Activated gamma-delta T cell treated with Interleukin-2 at 50 U/mL for 16 hours (primary cell): ENCODE measurements around the gene C10orf143.
"Not testable (repeated sequence)": the region's sequence is repeated elsewhere in the genome, so short reads cannot be mapped to it uniquely, and the experiment has no call there.

Source experiments
- DNase-seq: peaks from one replicate; pipeline ENCODE4 v3.0.0-alpha.2; 2020

C10orf143 gene

GRCh38 chr10:130027716-130028464, 82.7 kb downstream of the C10orf143 start:
- DNase-seq = no peak

DNA sequence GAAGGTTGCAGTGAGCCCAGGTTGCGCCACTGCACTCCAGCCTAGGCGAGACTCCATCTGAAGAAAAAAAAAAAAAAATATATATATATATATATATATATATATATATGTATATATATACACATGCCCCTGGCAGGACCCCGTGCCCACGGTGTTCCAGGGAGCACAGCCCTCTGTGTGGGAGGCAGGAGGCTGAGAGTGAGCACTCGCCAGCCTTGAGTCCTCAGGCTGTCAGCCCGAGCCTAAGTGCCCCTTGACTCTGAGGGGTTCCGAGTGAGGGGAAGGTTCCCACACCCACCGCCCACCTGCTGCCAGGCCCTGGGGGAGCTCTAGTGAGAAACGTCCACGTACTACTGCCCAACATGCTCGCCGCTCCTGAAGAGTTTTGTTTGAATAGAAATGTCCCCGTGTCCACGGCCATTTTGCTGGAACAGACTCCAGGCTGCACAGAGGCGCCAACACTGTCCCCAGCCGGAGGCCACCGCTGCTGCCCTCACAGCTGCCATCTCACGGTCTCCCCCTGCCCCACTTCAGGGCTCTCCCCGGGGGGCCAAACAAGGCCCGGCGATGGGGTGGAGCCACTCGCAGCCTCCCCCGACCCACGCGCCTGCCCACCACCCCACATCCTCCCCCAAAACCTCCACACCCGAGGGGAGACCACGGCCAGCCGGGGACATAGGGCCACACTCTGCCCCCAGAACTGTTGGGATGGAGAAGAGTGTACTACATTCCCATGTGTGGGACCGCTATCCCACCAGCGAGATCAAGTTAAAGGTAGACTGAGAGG, 83.8 kb downstream of the C10orf143 start:
- no peak for DNase-seq

- DNase-seq = no peak
These were observed 84.7 kb downstream of the C10orf143 start for GRCh38 chr10:130025811-130026485.

- no peak for DNase-seq
These were observed 85.3 kb downstream of the C10orf143 start for GRCh38 chr10:130025326-130025725.

DNA sequence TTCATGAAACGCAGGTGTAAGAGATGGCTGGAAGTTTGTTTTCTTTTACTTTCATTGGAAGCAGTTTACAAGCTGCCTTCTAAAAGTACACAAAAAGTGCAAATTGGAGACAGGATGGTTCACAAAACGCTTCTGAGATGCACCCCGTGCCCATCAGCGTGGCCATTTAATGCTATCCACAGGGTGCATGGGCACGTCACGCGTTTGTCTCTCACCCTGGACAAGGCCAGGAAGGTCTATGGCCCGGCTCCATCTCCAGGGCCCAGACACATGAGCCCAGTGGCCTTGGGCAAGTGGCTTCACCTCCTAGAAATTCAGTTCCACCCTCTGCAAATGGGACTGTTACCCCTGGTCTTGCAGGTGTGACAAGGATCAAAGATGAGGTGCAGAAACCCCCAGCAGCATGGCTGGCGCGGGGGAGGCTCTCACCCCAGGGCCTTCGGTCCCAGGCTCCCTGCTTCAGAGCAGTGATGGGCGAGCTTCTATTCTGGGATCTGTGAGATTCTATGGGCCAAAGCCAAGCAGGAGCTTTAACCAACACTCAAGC, 85.8 kb downstream of the C10orf143 start:
- no peak for DNase-seq

GRCh38 chr10:130024326-130024725, 86.3 kb downstream of the C10orf143 start:
- DNase-seq = not testable (repeated sequence)

DNA sequence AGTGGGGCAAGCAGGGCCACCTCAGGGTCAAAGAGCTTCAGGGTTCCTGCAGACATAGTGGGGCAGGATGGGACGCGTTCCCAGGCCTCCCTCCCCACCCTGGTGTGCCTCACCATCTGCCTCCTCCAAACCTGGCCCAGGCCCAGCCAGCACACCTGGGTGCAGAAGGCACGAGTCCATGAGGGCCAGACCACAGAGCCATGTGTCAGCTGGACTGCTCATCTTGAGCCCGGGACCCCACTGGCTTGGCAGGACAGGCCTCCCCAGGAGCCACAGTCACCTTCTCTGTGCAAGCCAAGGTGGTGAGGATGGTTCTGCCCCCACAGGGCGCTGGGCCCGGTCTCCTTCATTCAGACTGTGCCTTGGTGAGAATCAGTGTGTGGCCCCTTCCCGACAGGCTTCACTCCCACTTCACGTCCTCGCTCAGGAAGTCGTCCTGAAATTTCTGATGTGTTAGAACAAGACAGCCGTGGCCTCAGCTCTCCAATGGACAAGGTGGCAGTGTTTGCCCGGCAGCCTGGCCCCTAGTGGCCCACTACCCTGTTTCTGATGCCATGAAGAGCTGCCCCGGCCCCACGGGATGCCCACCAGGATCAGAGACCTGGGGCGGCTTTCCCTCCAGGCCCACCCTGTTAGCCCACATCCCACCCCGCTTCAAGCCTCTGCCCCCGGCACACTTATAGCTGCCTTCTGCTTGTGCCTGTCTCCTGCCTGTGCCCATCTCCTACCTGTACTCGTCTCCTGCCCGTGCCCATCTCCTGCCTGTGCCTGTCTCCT, 87.0 kb downstream of the C10orf143 start:
- no peak for DNase-seq

DNA sequence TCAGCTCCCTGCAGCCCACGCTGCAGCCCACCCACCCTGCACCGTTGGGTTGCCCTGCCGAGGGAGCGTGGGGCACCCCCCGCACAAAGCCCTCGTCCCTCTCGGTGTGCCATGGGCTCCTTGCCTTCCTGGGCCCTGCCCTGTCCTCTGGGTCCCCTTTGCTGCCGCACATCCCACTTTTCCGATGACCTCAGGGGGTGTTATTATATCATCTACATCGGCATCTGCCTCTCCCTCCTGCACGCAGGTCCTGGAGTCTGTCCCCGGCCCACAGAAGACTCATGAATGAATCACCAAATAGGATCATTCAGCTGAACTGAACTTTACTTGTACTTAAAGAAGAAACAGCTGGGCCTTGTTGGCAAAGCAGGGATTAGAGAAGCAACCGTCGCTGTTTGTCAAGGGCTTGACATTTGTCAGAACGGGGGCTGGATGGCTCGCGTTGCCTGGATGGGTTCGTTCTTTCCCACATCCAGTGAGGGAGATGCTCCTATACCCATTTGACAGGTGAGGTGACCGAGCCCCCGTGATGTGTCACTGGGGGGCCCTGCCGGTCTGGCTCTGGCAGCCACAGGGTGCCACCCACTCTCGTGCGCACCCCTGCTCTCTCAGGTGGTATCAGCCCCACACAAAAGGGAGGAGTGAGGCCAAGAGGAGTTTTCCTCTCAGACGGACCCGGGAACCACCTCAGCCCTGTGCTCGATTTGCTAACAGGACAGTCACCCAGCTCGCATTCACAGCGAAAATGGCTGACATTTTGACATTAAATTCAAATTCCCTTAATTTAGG, 87.9 kb downstream of the C10orf143 start:
- no peak for DNase-seq

- DNase-seq = no peak
These were observed 88.5 kb downstream of the C10orf143 start for GRCh38 chr10:130022086-130022485.

GRCh38 chr10:130021383-130021950, 89.2 kb downstream of the C10orf143 start:
- DNase-seq = no peak

- no peak for DNase-seq
These were observed 89.8 kb downstream of the C10orf143 start for GRCh38 chr10:130020651-130021382.

DNA sequence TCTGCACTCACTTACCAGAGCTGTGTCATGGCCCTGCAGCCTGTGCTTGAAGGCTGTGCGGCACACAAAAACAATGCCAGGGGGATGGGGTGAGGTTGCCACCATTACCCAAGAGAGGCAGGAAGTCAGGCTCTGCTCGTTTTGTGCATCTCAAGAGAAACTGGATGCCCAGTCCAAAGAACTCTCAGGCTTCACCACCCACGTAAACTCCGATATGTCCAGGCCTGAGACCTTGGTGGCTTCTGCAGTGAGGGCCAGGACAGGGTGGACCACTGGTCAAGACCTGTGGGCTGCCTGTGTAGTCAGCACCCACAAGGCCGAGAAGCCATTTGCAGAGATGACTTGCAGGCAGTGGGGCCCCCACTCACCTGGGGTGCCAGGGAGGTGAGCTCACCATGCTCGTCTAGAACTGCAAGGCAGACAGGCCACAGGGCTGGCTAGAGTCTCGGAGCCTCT, 91.9 kb downstream of the C10orf143 start:
- DNase-seq = no peak

DNA sequence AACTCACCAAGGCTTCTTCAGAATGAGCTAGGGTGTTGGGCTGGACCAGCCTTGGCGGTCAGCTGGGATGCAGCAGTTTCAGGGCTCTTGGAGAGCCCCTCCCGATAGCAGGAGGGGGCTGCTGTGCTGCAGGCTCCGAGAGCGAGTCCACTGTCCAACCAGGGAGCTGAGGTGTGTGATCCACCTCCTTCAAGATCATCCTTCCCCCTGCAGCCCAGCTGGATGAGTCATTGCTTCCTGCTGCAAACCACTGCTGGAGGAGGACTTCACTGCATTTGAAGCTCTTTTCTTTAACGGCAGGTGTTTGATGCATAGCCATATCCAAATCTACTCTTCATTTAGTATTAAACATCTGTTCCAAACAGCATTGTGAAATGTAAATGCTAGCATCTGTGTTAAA, 92.4 kb downstream of the C10orf143 start:
- no peak for DNase-seq

DNA sequence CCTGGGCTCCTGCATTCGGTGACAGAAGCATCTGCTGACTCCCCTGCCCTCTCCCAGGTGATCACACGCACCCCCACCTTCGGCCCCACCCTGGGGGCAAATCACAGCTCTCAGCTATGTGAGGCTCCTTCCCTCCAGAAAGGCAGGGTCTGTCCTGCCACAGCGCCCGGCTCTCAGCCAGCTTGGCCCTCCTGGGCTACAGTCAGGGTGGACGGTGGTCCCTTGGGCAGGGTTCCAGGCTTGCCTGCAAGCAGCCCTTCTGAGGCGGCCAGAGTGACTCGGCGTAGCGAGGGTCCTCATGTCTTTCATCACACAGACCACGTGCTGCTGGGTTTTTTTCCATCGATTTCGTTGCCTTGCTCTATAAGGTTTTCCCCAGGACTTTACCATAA, 93.0 kb downstream of the C10orf143 start:
- no peak for DNase-seq

- no peak for DNase-seq
These were observed 93.5 kb downstream of the C10orf143 start for GRCh38 chr10:130016993-130017630.

DNA sequence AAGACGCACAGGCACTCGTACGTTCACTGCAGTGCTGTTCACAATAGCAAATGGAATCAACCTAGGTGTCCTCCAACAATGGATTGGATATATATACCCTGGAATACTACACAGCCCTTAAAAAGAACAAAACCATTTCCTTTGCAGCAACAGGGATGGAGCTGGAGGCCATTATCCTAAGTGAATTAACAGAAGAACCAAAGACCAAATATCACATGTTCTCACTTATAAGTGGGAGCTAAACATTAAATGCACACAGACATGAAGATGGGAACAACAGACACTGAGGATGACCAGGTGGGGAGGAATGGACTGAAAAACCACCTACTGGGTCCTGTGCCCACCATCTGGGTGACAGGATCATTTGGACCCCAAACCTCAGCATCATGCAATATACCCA, 94.5 kb downstream of the C10orf143 start:
- no peak for DNase-seq

GRCh38 chr10:130015075-130015695, 95.4 kb downstream of the C10orf143 start:
- no peak for DNase-seq

GRCh38 chr10:130014263-130015074, 96.2 kb downstream of the C10orf143 start:
- DNase-seq = no peak
